Esophagus muscularis mucosa (tissue), 4 donors: Measurements from ENCODE around the gene NTSR1.

Experiments used
- CTCF ChIP-seq, 3 experiments: fragments of 200-600 bp in 2 of 3; fragments of 450-650 bp in 1 of 3; sonication (generic) in 2 of 3; IDR thresholded peaks; one replicate each; pipeline ENCODE4 v1.5.1; 2017 to 2019; ENCODE audit warnings: antibody characterized with exemption in 3 of 3, mild to moderate bottlenecking in 2 of 3, moderate library complexity in 1 of 3
- EP300 ChIP-seq: sonication (generic); formaldehyde crosslinking; IDR thresholded peaks from one replicate; pipeline ENCODE4 v1.6.1; 2017; ENCODE audit warnings: antibody characterized with exemption
- POLR2A ChIP-seq: fragments of 450-650 bp; IDR thresholded peaks from one replicate; pipeline ENCODE4 v1.6.1; 2017; ENCODE audit warnings: antibody characterized with exemption, moderate library complexity, mild to moderate bottlenecking, low read depth

DNA sequence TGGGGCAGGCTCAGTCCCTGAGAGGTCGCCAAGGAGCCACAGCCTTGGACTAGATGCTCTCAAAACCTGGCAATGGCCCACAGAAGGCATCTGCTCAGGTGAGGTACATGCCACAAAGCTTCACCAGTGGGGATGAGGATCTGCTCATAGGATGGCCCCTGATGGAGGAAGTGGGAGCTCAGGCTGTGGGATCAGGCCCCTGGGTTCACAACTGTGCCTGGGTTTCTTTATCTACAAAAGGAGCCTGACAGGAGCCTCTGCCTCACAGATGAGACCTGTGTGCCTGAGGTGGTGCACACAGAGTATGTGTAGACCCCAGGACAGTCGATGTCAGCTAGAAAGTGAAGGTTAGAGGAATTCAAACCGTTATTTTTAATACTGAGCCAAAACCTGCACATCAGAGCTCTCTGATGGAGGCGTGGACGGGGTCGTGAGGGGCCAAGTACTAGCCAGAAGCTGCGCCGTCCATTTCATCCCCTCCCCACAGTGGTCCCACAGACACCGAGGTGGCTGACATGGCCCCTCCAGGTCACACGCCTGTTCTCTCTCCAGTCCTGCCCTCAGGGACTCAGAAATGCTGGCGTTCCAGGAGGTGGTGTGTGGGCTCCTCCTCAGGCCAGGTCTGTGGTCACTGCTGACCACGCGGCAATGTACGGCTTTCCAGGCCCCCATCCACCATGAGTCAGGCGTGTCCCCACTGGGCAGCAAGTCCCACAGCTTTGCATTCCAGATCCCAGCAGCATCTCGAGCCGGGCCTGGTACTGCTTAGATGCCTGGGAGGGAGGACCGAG lies 33.3 kb downstream of the NTSR1 start:
- no peak for TF ChIP-seq CTCF (IDR thresholded peaks at IDR 0.05)
- TF ChIP-seq EP300, result no peak
- TF ChIP-seq POLR2A, result no peak
